ENCODE data around the gene CCL1. TPM values are rescaled to one million over a fixed set of nuclear protein-coding genes. Genes with fewer than 3 reads are reported as not detected.
A peak's percentile ranks its signal among the peaks of the same experiment; 100 is the strongest.

The CCL1 gene
- total and polyA plus RNA-seq, 9 of the 15 experiments (the other 6 are each of a cell fraction or from before 2014, with no cell fraction given) = 0.45 TPM; not detected in 8

- no peak for TF ChIP-seq SIN3B (IDR thresholded peaks at IDR 0.05; ENCODE audit: low read depth)
- TF ChIP-seq CTBP1 (IDR thresholded peaks at IDR 0.05; ENCODE audit: borderline replicate concordance) = peak; percentile 76
- TF ChIP-seq NEUROD1 (IDR thresholded peaks at IDR 0.05; ENCODE audit: borderline replicate concordance, low read depth, low read length, partially characterized antibody) = peak; percentile 30
- peak; percentile 78 for TF ChIP-seq KLF16 (IDR thresholded peaks at IDR 0.05)
- TF ChIP-seq ZFP91 (CRISPR knock-in tag; IDR thresholded peaks at IDR 0.05) = no peak
- TF ChIP-seq CTCF (IDR thresholded peaks at IDR 0.05 in 2 of 3, conservative IDR thresholded peaks at IDR 0.05 in 1 of 3; ENCODE audit: insufficient read depth in 2 of 3, low read depth in 1 of 3, low read length in 3 of 3) = peak; percentile 99 to 100 (median 100)
- peak; percentile 34; the same call in 1 of the 2 replicates for TF ChIP-seq CC2D1A (IDR thresholded peaks at IDR 0.05)
- TF ChIP-seq BCLAF1 (IDR thresholded peaks at IDR 0.05; ENCODE audit: borderline replicate concordance in 1 of 2, control insufficient read depth in 1 of 2, low read depth in 2 of 2, low read length in 1 of 2) = no peak
- peak; percentile 99 to 100 for TF ChIP-seq RAD21 (CRISPR knock-in tag; conservative IDR thresholded peaks at IDR 0.05 in 1 of 2, IDR thresholded peaks at IDR 0.05 in 1 of 2)
- no peak for TF ChIP-seq MEF2D (tag; conservative IDR thresholded peaks at IDR 0.05; ENCODE audit: low read depth)
- TF ChIP-seq ZKSCAN1 (IDR thresholded peaks at IDR 0.05; ENCODE audit: low read depth, low read length) = 0 out of 2 replicates have a peak, but pooled peaks have one; percentile 38
- 0 out of 2 replicates have a peak, but pooled peaks have one; percentile 14 for TF ChIP-seq SOX6 (IDR thresholded peaks at IDR 0.05)
- peak; percentile 42; the same call in 1 of the 2 replicates for TF ChIP-seq ATF7 (IDR thresholded peaks at IDR 0.05)
- peak in 1 of 2 experiments; percentile 61; a peak in 2 of 4 replicates for TF ChIP-seq MAZ (CRISPR knock-in tag; conservative IDR thresholded peaks at IDR 0.05 in 1 of 2, IDR thresholded peaks at IDR 0.05 in 1 of 2)
- no peak for TF ChIP-seq ZNF561 (CRISPR knock-in tag; conservative IDR thresholded peaks at IDR 0.05)
- TF ChIP-seq ZNF75A (CRISPR knock-in tag; IDR thresholded peaks at IDR 0.05) = no peak
- TF ChIP-seq CAMTA2 (CRISPR knock-in tag; conservative IDR thresholded peaks at IDR 0.05) = no peak
- peak; percentile 89 for TF ChIP-seq ARID2 (IDR thresholded peaks at IDR 0.05)
- TF ChIP-seq RCOR1 (IDR thresholded peaks at IDR 0.05; ENCODE audit: borderline replicate concordance in 1 of 2, low read depth in 2 of 2, low read length in 2 of 2) = peak in 1 of 2 experiments; percentile 65; a peak in 1 of 4 replicates
- peak; percentile 93 for TF ChIP-seq SMC3 (conservative IDR thresholded peaks at IDR 0.05; ENCODE audit: insufficient read depth, low read depth, low read length)
These were observed 1.5 kb downstream of the CCL1 start (continued) for GRCh38 chr17:34361478-34362061.

All from K562 (cell line).